Activated CD4-positive, alpha-beta T cell treated with anti-CD3 and anti-CD28 coated beads for 24 hours (primary cell): ENCODE measurements around the gene EEIG2.
"Not testable (repeated sequence)": the region's sequence is repeated elsewhere in the genome, so short reads cannot be mapped to it uniquely, and the experiment has no call there.

Experiments
- DNase-seq, 2 donors: peaks; one replicate each; pipeline ENCODE4 v3.0.0-alpha.2; 2020; ENCODE audit warnings: low read depth in 2 of 2

EEIG2 gene

DNA sequence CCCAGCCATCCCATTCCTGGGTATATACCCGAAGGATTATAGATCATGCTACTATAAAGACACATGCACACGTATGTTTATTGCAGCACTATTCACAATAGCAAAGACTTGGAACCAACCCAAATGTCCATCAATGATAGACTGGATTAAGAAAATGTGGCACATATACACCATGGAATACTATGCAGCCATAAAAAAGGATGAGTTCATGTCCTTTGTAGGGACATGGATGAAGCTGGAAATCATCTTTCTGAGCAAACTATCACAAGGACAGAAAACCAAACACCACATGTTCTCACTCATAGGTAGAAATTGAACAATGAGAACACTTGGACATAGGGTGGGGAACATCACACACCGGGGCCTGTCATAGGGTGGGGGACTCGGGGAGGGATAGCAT lies 12.4 kb upstream of the EEIG2 start:
- DNase-seq: not testable (repeated sequence)

DNA sequence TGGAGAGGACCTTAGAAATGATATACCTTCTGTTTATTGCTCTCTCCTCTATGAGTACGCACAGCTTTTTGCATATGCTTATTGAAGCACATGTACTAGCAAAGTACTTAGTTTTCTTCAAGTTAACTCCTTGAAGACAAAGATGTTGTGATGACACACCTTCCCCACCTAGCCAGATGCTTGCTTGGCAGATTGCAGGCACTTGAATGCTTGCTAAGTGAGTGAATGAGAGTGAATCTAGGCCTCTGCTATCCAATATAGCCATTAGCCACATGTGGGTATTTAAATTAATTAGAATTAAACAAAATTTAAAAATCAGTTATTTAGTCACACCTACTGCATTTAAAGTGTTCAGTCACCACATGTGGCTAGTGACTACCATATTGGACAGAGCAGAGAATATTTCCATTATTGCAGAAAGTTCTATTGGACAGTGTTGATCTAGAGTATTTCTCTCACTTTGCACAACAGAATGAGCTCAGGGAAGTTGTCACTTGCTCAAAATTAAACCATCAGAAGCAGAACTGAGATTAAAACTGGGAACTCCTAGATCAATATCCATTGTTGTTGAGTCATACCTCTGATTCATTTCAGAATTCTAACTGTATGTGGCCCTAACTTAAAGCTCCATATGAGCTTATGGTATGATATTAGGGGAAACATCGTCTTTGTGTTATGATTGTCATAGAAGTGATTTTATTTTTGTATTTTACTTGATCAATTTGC lies 8.6 kb upstream of the EEIG2 start:
- no peak for DNase-seq

DNA sequence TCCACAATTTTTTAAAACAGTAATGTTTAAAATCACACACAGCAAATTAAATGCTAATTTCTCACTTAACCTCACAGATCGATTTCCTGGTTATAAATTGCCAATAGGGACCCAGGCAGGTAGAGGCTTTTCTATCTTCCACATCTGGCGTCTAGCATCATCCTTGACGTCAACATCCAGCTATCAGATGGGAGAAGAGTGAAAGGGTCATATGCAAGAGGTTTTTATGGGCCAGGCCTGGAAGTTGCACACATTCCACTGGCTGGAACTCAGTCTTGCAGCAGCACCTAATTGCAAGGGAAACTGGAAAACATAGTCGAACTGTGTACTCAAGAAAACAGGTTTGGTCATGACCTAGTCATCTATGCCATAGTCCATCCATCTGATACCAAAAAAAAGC lies 6.0 kb upstream of the EEIG2 start:
- no peak for DNase-seq

DNA sequence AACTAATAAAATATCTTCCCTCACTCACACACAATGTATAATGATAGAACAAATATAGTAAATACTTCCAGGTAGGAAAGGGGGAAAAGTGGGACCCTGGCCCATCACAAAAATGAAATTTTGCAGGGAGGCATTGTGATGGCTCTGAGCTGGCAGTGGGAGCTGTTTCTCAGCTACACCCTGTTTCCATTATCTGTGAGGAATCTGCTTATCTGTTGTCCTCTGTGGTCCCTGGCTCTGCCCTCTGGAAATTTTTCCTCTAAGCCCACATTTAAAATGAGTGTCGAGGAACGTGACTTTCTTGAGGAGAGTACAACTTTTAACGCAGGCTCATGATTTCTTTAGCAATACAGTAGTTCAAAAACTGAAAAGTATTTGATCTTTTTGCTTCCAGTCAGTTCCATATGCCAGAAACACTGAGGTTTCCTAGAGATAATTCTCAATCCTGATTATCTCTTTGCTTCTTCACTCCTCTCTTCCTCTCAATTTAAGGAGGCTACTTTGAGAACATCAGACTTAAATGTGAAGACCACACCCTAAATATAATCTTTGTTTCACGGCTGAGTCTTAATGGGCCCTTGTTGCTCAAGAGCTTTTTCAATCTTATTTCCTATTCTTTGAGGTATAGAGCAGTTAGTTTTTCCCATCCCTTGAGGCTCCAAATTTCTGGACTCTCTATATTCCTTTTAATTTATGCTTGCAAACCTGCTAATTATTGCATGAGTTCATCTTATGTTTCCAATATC lies 5.0 kb upstream of the EEIG2 start:
- DNase-seq: no peak

DNA sequence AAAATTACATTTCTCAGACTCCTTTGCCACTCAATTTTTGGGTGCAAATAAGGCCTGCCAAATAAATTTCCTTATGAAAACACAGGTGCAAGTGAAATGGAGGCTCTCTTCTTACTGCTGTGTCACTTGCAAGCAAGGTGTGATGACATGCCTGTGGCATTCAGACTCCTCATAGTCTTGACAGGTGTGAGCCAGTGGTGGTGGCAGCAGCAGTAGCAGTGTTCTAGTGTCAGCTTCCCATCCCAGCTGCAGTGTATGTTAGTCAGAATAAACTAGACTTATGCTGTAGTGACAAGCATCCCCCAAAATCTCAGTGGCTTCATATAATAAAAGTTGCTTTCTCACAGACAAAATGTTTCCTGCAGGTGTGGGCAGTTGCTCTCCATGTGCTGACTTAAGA lies 3.8 kb upstream of the EEIG2 start:
- no peak for DNase-seq

DNA sequence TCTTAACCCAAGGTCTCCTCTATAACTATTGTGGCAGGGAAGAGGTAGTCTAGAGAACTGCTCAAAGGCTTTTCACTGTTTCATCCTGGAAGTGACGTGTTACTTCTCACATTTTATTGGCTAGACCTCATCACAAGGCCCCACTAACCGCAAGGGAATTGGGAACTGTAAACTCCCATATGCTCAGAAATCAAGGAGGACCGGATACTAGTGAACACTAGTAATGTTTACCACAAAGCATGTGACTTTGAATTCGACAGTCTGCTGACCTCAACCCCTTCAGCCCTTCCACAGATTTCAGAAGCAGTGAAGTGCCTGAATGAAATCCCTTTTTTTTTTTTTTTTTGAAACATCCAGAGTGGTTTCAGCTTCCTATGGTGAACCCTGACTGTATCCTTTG lies 3.4 kb upstream of the EEIG2 start:
- no peak for DNase-seq

DNA sequence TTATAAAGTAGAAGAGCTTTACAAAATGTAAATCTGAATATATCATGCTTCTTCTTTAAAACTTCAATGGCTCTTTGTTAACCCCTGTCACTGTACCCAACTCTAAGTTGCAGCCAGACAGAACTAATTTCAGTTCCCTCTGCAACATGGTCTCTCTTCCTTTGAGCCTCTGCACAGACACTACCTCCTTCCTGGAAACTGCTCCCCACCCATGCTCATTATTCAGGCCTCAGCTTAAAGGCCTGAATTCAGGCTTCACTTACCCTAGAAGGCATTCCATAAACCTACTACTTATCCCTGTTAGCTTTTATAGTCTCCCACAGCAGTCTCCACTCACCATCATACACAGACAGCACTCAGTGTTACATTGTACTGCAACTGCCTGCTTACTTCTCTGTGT lies 2.6 kb upstream of the EEIG2 start:
- DNase-seq: no peak

DNA sequence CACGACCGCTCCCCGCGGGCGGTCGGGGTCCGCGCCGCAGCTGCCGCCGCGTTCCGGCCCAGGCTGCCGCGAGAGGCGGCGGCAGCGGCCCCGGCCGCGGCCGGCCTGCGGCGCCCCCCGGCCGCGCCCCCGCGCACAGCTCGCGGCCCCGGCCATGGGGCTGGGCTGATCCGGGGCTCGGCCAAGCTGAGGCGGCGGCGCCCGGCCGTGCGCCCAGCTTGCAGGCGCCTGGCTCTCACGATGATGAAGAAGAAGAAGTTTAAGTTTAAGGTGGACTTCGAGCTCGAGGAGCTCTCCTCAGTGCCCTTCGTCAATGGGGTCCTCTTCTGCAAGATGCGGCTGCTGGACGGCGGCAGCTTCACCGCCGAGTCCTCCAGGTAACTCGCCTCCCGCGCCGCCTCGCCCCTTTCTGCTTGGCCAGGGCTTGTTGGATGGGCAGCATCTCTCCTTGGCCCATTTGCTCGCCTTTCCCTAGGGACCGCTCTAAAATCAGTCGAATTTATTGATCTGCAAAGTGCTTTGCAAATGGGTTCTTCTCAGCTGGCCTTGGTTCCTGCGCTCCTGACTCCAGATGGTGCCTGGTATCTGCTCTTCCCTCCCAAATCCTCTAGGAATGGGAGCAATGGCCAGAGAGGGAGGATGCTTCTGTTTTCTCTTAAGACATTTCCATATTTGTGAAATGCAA lies 431 bp downstream of the EEIG2 start:
- no peak for DNase-seq

DNA sequence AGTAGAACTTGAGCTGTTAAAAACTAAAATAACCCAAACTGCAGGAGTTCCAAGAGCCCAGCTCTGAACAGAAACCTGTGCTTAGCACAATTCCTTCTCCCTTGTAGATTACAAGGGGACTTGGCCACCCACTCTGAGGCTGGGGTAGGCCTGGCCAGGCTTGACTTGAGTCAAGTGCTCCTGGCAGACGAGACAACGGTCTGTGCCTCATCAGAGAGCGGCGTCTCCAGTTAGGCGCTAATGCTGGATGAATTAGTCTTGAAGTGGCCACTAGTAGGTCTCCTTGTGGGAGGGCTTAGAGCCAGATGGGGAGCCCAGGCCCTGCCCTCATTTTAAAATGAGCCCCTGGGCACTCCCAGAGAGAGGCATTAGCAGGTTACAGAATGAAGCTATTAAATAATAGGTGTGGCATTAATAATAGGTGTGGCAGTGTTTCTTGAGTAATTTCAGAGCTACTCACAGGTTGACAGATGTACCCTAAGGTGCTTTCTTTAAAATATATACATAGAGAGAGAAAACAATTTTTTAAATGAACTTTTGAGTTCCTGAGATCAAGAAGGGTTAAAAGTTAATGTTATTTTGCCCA lies 1.1 kb downstream of the EEIG2 start:
- DNase-seq: no peak

DNA sequence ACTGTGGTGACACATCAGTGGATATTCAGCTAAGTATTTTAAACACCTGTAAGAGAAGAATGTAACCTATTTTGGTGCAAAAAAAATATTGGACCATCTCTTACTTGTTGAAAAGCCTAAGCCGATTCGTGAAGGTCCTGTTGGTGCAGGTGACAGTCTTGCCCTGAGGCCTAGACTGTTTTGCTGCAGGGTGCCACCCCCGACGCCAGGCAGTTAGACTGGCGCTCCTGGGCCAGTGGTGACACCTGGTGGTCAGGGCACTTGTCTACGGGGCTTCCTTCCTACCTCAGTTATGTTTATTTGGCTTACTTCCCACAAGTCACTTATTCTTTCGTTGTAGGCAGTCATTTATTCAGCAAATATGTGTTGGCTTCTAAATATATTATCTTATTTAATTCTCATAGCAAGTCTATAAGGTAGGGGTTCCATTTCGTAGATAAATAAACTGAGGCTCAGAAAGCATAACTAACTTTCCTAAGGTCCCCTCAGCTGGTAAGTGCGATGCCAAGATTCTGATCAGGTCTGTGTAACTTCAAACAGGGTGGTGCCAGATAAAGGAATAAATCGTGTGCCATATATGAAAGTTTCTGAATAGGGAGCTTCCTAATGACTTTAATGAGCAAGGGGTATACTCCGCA lies 1.9 kb downstream of the EEIG2 start:
- peak; percentile 69 to 70 for DNase-seq

DNA sequence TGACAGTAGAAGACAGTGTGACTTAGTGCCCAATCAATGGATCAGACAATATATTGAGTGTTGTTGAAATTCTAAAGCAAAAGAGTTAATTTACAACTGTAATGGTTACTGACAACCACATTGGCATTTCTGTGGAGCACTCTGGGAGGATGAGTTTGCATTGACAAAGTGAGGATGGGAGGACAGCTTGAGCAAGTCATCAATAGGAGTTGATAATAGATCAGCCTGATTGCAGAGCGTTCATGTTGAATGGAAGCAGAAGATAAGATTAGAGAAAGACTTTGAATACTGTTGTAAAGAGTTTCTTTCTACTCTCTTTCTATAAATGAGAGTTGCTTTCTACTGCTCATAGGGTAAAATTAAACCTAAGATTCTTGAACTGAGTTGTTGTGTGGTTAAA lies 3.9 kb downstream of the EEIG2 start:
- no peak for DNase-seq

DNA sequence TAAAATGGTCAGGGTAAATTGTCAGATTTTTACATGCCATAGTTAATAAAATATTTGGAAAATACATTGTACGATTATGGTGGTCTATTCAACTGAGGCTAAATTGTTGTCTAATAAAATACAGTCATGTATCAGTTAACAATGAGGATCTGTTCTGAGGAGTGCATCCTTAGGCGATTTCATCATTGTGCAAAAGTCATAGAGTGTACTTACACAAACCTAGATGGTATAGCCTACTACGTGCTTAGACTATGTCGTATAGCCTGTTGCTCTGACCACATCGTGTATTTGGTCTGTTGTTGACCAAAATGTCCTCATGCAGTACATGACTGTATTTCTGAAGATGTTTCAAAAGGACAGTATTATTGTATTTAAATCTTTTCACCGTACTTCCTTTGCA lies 5.2 kb downstream of the EEIG2 start:
- DNase-seq: no peak

DNA sequence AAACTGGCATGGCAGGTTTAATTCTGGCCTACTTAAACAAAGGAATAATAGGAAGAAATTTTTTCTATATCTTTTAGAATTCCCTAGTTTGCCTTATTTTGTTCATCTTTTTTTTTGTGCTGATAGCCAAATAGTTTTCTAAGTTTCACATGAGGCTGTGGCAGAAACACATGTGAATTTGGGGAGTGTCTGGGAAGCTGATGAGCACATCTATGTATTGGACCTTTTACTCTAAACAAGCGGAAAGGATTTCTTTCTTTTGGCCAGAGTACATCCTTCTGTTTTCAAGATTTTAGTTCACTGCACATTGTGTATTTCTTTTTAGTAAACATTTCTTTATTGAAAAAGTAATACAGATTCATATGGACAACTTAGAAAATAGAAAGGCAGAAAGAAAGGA lies 5.6 kb downstream of the EEIG2 start:
- no peak for DNase-seq

DNA sequence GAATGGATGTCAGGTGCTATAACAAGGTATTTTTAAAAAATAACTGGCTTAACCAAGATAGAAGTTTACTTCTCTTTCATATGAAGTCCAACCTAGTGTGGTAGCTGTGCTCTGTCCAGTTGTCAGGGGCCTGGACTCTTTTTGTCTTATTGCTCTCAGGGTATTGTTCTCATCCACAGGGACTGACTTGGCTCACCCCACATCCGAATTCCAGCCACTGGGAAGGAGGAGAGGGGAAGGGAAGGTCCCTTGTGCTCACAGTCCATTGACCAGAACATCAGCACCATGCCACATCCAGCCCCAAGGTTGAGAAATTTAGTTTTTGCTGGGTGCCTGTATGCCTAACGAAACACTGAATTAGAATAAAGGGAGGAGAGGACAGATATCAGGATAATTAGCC lies 8.7 kb downstream of the EEIG2 start:
- no peak for DNase-seq

DNA sequence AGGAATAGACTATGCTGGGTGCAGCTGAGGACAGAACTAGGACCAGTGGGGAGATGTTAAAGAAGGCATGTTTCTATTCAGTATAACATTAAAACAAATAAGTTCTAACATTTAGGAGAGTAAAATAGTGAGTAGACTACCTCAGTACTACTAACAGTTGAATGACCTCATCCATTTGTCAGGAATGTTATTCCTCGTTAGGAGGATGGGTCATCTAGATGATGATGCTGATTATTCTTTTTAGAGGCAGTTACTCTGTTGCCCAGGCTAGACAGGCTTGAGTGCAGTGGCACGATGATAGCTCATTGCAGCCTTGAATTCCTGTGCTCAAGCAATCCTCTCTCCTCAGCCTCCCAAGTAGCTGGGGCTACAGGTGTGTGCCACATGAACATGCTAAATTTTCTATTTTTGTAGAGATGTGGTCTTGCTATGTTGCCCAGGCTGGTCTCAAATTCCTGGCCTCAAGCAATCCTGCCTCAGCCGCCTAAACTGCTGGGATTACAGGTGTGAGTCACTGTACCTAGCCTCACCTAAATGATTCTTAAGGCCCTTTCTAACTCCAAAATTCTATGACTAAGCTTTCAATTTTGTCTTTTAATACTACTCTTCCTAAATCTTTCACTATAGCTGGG lies 9.3 kb downstream of the EEIG2 start:
- DNase-seq: no peak

DNA sequence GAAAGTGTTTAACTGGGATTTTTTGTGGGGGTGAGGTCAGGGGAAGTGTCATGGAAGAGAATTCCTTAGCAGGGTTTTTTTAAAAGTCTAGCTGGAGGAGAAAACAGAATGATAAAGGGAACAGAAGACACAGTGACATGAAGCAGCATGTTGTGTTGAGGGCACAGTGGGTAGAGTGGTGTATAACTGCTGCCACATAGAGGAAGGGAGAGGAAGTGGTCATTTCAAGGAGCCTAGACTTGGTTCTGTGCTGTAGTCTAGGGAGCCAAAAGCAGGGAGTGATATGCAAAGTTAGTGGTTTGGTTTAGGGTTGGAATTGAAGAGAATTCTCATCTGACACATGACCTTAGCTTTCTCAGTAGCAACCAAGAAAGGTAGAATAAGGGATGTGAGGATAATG lies 10.2 kb downstream of the EEIG2 start:
- DNase-seq: no peak

DNA sequence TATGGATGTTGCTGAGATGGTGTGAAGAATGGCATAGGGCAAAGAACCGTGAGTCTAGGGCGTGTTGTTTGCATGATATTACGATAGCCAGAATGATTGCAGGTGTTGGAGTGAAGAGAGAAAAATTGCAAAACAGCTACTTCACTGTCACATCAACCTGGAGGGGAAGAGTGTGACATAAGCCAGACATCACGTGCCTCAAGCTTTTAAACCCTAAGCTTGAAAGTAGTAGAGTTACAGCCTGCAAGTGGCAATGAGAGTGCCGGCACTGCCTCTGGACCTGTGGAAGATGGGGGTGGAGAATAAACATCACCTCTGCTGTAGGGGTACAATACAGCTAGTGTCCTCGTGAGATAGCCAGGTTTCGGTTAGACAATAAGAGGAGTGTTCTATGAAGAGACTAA lies 11.1 kb downstream of the EEIG2 start:
- DNase-seq: no peak

DNA sequence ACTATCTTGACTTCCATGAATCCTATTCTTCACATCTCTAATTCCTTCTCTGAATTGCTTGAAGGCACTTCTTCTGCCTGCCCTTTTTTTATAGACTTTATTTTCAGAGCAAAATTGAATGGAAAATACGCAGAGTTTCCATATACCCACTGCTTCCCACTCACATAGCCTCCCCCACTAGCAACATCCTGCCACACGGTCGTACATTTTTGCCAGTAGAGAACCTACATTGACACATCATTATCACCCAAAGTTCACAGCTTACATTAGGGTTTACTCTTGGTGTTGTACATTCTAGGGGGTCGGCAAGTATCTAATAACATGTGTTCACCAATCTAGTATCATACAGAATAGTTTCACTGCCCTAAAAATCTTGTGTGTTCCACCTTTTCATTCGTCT lies 12.3 kb downstream of the EEIG2 start:
- DNase-seq: no peak

DNA sequence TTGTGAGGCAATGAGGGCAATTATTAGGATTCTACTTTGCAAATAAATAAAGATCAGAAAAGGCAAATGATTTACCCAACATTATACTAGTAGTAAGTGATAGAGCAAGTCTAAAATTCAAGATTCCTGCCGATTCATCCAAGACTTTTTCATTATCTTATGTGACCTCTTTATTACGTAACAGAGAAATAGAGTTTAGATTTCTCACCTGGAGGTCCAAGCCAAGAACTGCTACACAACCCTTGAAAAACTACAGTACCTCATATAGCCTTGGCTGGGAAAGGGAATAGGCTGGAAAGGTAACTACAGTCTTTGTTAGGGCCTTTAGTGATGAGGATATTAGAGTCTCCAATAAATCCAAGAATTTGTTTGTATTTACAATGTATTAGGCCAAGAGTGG lies 13.3 kb downstream of the EEIG2 start:
- no peak for DNase-seq

DNA sequence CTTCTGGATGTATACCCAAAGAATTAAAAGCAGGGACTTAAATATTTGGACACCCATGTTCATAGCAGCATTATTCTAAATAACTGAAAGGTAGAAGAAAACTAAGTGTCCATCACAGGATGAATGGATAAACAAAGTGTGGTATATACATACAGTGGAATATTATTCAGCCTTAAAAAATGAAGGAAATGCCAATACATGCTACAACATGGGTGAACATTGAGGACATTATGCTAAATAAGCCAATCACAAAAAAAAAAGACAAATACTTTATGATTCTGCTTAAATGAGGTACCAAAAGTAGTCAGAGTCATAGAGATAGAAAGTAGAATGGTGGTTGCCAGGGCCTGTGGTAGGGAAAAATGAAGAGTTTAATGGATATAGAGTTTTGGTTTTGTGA lies 14.1 kb downstream of the EEIG2 start:
- no peak for DNase-seq

DNA sequence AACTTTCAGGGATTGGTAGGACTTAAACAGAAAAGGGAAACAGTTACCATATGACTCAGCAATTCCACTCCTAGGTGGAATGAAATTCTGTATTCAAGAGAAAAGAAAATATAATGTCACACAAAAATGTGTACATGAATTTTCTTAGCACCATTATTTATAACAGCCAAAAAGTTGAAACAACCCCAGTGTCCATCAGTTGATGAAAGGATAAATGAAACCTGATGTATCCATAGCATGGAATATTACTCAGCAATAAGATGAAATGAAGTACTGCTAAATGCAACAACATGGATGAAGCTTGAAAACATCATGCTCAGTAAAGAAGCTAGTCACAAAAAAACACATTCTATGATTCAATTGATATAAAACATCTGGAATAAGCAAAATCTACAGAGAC lies 15.5 kb downstream of the EEIG2 start:
- DNase-seq: no peak
